Measurements from ENCODE around the gene ASIP.
A peak's percentile ranks its signal among the peaks of the same experiment; 100 is the strongest.

ASIP gene

GRCh38 chr20:34268851-34269636, 27.8 kb downstream of the ASIP start:
- TF ChIP-seq, protein P1, sequence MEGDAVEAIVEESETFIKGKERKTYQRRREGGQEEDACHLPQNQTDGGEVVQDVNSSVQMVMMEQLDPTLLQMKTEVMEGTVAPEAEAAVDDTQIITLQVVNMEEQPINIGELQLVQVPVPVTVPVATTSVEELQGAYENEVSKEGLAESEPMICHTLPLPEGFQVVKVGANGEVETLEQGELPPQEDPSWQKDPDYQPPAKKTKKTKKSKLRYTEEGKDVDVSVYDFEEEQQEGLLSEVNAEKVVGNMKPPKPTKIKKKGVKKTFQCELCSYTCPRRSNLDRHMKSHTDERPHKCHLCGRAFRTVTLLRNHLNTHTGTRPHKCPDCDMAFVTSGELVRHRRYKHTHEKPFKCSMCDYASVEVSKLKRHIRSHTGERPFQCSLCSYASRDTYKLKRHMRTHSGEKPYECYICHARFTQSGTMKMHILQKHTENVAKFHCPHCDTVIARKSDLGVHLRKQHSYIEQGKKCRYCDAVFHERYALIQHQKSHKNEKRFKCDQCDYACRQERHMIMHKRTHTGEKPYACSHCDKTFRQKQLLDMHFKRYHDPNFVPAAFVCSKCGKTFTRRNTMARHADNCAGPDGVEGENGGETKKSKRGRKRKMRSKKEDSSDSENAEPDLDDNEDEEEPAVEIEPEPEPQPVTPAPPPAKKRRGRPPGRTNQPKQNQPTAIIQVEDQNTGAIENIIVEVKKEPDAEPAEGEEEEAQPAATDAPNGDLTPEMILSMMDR (IDR thresholded peaks at IDR 0.05; ENCODE audit: control insufficient read depth, extremely low read depth, insufficient read depth) = no peak
- no peak overlapping the region for H3K4me3 ChIP-seq (ENCODE audit: low read depth, low read length)
- no peak for DNase-seq (ENCODE audit: low read depth)

DNA sequence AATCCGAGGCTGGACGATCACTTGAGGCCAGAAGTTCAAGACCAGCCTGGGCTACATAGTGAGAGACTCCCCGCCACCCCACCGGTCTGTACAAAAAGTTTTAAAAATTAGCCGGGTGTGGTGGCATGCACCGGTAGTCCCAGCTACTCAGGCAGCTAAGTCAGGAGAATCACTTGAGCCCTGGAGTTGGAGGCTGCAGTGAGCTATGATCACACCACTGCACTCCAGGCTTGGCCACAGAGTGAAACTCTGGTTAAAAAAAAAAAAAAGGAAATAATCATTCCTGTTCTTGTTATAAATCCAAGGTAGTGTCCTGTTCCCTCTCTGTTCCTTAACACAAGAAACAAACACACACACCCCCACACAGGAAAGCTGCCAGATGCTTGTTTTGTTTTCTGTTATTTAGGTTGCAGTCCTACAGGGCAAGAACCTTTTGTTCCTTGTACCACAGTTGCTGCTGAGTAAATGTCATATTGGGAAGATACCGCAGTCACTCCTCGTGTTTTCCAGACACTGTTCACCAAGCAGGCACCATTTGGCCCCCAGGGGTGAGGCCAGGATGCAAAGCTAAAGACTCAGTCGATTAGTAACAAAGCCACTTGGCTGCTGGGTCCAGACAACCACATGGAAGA, 28.9 kb downstream of the ASIP start:
- H3K4me3 ChIP-seq (ENCODE audit: low read depth, low read length) = no peak overlapping the region
- DNase-seq (ENCODE audit: low read depth) = peak; percentile 82
- TF ChIP-seq, protein P1 (IDR thresholded peaks at IDR 0.05; ENCODE audit: control insufficient read depth, extremely low read depth, insufficient read depth) = no peak

DNA sequence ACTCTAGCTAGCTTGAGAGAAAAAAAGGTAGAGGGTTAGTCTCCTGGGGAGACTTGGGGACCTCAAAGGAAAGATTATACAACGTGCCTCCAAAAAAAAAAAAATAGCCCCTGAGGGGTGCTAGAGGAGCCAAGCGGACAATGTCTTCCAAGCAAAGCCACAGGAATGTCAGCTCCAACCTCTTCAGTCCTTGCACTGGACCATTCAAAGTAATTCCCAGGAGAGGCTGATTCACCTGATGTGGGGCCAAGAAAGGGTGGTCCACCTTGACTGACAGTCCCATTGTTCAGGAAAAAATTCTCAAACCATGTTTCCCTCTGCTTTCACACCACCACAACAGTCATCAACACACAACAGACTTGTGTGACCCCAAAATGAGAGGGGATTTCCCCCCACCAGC, 30.7 kb downstream of the ASIP start:
- no peak for DNase-seq (ENCODE audit: low read depth)
- no peak overlapping the region for H3K4me3 ChIP-seq (ENCODE audit: low read depth, low read length)
- TF ChIP-seq, protein P1 (IDR thresholded peaks at IDR 0.05; ENCODE audit: control insufficient read depth, extremely low read depth, insufficient read depth) = no peak

- DNase-seq (ENCODE audit: low read depth) = no peak
- no peak overlapping the region for H3K4me3 ChIP-seq (ENCODE audit: low read depth, low read length)
- TF ChIP-seq, protein P1 (IDR thresholded peaks at IDR 0.05; ENCODE audit: control insufficient read depth, extremely low read depth, insufficient read depth) = no peak
Measured at GRCh38 chr20:34274694-34275093, 33.5 kb downstream of the ASIP start.

DNA sequence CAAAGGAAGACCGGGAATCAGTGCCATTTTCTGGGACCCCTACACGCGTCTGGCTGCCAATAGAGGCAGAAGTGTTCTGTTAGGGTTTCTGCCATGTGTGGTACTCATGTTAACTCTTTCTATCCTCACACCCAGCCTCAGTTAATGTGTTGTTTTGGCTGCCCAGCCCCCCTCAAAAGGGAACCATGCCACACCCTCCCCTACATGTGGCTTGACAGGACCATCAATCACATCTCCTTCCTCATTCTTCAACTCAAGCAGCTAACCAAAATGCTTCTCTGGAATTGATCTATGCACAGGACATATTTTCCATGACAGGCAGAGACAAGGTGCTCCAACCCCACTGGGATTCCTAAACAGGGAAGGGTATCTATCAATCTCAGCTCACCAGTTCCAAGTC, 40.0 kb downstream of the ASIP start:
- no peak for DNase-seq (ENCODE audit: low read depth)

GRCh38 chr20:34282041-34282440, 40.8 kb downstream of the ASIP start:
- no peak for DNase-seq (ENCODE audit: low read depth)
- TF ChIP-seq, protein P1 (IDR thresholded peaks at IDR 0.05; ENCODE audit: control insufficient read depth, extremely low read depth, insufficient read depth) = no peak
- no peak overlapping the region for H3K4me3 ChIP-seq (ENCODE audit: low read depth, low read length)

More for the DNA sequence above, 40.0 kb downstream of the ASIP start:
- no peak overlapping the region for H3K4me3 ChIP-seq (ENCODE audit: low read depth, low read length)
- TF ChIP-seq, protein P1 (IDR thresholded peaks at IDR 0.05; ENCODE audit: control insufficient read depth, extremely low read depth, insufficient read depth) = no peak
